Fibroblast of lung (primary cell): ENCODE results near the gene KIF26B. TPM values are rescaled to one million over a fixed set of nuclear protein-coding genes. Genes with fewer than 3 reads are reported as not detected.

Source experiments
- DNase-seq, 2 donors: peaks; one replicate each; pipeline versions ENCODE4 v3.0.0 to v3.0.0-alpha.2; 2010; ENCODE audit warnings: low read depth in 2 of 2
- H2AFZ ChIP-seq: 2 replicates; pipeline ENCODE4 v1.5.1; 2012; ENCODE audit warnings: low read length, control low read depth, inconsistent platforms
- H3K27ac ChIP-seq: 2 replicates; pipeline ENCODE4 v1.5.1; 2011; ENCODE audit warnings: low read length, control low read depth; ENCODE audit not compliant: insufficient read depth
- H3K27me3 ChIP-seq: 2 replicates; pipeline ENCODE4 v1.5.1; 2011; ENCODE audit warnings: mild to moderate bottlenecking, low read length; ENCODE audit not compliant: control insufficient read depth, insufficient read depth
- H3K36me3 ChIP-seq: 2 replicates; pipeline ENCODE4 v1.5.1; 2011; ENCODE audit warnings: low read length; ENCODE audit not compliant: control insufficient read depth, insufficient read depth
- H3K4me1 ChIP-seq: 2 replicates; pipeline ENCODE4 v1.5.1; 2011; ENCODE audit warnings: low read length; ENCODE audit not compliant: control insufficient read depth, insufficient read depth; ENCODE audit errors: extremely low read depth
- H3K4me2 ChIP-seq: 2 replicates; pipeline ENCODE4 v1.5.1; 2011; ENCODE audit warnings: low read length, control low read depth; ENCODE audit not compliant: insufficient read depth; ENCODE audit errors: extremely low read depth
- H3K4me3 ChIP-seq, 4 experiments: fragments of 200-600 bp in 1 of 4; sonication (generic) in 1 of 4; replicated peaks in 1 of 4; 2 replicates each; pipeline ENCODE4 v1.5.1; 2011 to 2016; ENCODE audit warnings: low read length in 4 of 4, low read depth in 3 of 4, mild to moderate bottlenecking in 3 of 4, control low read depth in 2 of 4, inconsistent platforms in 1 of 4, mixed read lengths in 1 of 4; ENCODE audit not compliant: insufficient read depth in 1 of 4; ENCODE audit errors: control extremely low read depth in 1 of 4
- H3K79me2 ChIP-seq: 2 replicates; pipeline ENCODE4 v1.5.1; 2012; ENCODE audit warnings: mild to moderate bottlenecking, low read length, inconsistent platforms; ENCODE audit not compliant: control insufficient read depth, insufficient read depth
- H3K9ac ChIP-seq: 2 replicates; pipeline ENCODE4 v1.5.1; 2011; ENCODE audit warnings: mild to moderate bottlenecking, low read length, control low read depth; ENCODE audit not compliant: insufficient read depth
- H3K9me3 ChIP-seq: 2 replicates; pipeline ENCODE4 v1.5.1; 2012; ENCODE audit warnings: low read depth, low read length; ENCODE audit not compliant: control insufficient read depth, insufficient read depth
- H4K20me1 ChIP-seq: 2 replicates; pipeline ENCODE4 v1.5.1; 2011; ENCODE audit warnings: low read length; ENCODE audit not compliant: control insufficient read depth, insufficient read depth; ENCODE audit errors: extremely low read depth
- EZH2 ChIP-seq: IDR thresholded peaks from 2 replicates; pipeline ENCODE4 v1.5.1; 2012; ENCODE audit warnings: low read length, control low read depth, mild to moderate bottlenecking; ENCODE audit errors: missing control alignments
- polyA plus RNA-seq, 2 donors: library from polyadenylated mRNA; depleted of rRNA in 1 of 2; stranded (reverse) in 1 of 2; unstranded in 1 of 2; fragments of >200 nt; gene quantifications; 2 replicates each; pipeline ENCODE4 v1.2.1, GENCODE V29; 2011 to 2012; ENCODE audit warnings: missing spikeins in 1 of 2
- total RNA-seq: library from RNA; depleted of rRNA; stranded (reverse); fragments of >200 nt; gene quantifications from 2 replicates; pipeline ENCODE4 v1.2.1, GENCODE V29; 2014
- TF ChIP-seq, protein P1 (sequence below), 2 donors: IDR thresholded peaks in 1 of 2; conservative IDR thresholded peaks in 1 of 2; 1 replicate in 1 of 2; 2 replicates in 1 of 2; pipeline ENCODE4 v1.5.1; 2011 to 2012; ENCODE audit warnings: low read length in 2 of 2, control low read depth in 1 of 2, inconsistent platforms in 1 of 2, low read depth in 1 of 2, mild to moderate bottlenecking in 1 of 2

The KIF26B gene
- total and polyA plus RNA-seq, 2 donors (not counting 1 experiment from before 2014, with no cell fraction given): 5.3 to 6.1 TPM

DNA sequence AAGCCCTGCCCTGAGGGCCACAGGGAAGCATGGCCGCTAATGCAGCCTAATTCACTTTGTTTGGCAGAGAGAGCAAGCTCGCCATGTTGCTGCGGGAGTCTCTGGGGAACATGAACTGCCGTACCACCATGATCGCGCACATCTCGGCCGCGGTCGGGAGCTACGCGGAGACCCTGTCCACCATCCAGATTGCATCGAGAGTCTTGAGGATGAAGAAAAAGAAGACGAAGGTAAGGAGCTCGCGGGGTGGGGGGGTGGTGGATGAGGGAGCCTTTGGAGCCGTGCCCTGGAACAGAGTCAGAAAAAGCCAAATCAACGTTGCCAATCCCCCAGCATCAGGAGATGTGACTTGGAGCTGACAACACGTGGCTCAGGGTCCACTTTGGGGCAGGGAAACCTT, 529.4 kb downstream of the KIF26B start:
- DNase-seq: no peak
- Histone ChIP-seq H3K27me3 (no peaks in the 10 kb centered on the region), H3K4me1 (peaks cover 2% of the 10 kb centered on the region), H3K4me3 (no peak overlapping the region), H3K27ac (no peak overlapping the region), H3K36me3 (no peaks in the 10 kb centered on the region), H2AFZ (no peak overlapping the region), H3K79me2 (no peaks in the 10 kb centered on the region), H3K9me3 (no peaks in the 10 kb centered on the region), H4K20me1 (no peaks in the 10 kb centered on the region), H3K9ac (no peak overlapping the region), H3K4me2 (no peak overlapping the region)
- no peak for TF ChIP-seq EZH2
- TF ChIP-seq, protein P1, sequence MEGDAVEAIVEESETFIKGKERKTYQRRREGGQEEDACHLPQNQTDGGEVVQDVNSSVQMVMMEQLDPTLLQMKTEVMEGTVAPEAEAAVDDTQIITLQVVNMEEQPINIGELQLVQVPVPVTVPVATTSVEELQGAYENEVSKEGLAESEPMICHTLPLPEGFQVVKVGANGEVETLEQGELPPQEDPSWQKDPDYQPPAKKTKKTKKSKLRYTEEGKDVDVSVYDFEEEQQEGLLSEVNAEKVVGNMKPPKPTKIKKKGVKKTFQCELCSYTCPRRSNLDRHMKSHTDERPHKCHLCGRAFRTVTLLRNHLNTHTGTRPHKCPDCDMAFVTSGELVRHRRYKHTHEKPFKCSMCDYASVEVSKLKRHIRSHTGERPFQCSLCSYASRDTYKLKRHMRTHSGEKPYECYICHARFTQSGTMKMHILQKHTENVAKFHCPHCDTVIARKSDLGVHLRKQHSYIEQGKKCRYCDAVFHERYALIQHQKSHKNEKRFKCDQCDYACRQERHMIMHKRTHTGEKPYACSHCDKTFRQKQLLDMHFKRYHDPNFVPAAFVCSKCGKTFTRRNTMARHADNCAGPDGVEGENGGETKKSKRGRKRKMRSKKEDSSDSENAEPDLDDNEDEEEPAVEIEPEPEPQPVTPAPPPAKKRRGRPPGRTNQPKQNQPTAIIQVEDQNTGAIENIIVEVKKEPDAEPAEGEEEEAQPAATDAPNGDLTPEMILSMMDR (conservative IDR thresholded peaks at IDR 0.05 in 1 of 2, IDR thresholded peaks at IDR 0.05 in 1 of 2; ENCODE audit: low read depth in 1 of 2, low read length in 2 of 2): no peak

DNA sequence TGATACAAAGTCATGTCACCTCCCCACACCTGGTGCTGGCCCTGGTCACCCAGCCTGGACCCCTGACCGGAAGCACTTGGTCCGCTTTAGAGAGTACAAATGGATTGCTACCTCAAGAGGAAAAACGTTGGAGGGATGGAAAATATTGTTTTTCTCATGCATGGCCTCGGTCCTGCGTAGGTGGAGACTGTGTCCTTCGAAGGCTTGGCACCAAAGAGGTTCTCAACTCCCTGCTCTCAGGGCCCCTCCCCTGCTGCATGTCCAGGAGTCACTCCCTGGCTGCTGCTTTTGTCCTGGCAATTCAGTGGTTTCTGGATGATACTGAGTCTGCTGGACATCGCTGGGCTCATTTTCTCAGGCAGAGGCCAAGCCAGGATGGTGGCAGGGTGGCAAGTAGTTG, 529.8 kb downstream of the KIF26B start:
- Histone ChIP-seq H3K4me2 (no peak overlapping the region), H3K4me1 (peaks cover 2% of the 10 kb centered on the region), H3K27ac (no peak overlapping the region), H3K9ac (no peak overlapping the region), H4K20me1 (no peaks in the 10 kb centered on the region), H3K27me3 (no peaks in the 10 kb centered on the region), H3K9me3 (no peaks in the 10 kb centered on the region), H3K79me2 (no peaks in the 10 kb centered on the region), H2AFZ (no peak overlapping the region), H3K36me3 (no peaks in the 10 kb centered on the region), H3K4me3 (no peak overlapping the region)
- TF ChIP-seq, protein P1 (conservative IDR thresholded peaks at IDR 0.05 in 1 of 2, IDR thresholded peaks at IDR 0.05 in 1 of 2; ENCODE audit: low read depth in 1 of 2, low read length in 2 of 2): no peak
- TF ChIP-seq EZH2: no peak
- no peak for DNase-seq

DNA sequence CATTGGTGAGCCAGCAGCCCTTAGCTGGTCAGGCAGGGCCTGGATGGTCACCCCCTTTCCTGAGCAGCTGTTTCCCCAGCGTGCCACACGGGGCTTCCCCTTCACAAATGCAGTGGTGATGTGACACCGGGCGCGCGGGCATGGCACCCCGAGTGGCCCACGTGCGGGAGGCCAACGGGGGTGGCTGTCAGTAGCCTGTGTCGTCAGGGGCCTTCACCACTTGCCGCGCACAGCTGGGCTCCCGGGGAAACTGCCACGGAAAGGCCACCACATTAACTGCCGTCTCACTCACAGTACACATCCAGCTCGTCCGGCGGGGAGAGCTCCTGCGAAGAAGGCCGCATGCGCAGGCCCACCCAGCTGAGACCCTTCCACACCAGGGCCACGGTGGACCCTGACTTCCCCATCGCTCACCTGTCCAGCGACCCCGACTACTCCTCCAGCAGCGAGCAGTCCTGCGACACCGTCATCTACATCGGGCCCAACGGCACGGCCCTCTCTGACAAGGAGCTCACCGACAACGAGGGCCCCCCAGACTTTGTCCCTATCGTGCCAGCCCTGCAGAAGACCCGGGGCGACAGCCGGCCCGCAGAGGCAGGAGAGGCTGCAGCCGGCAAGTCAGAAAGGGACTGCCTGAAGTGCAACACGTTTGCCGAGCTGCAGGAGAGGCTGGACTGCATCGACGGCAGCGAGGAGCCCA, 530.5 kb downstream of the KIF26B start:
- Histone ChIP-seq H3K4me2 (no peak overlapping the region), H3K4me3 (no peak overlapping the region), H3K27ac (no peak overlapping the region), H3K4me1 (peaks cover 2% of the 10 kb centered on the region), H3K36me3 (no peaks in the 10 kb centered on the region), H3K27me3 (no peaks in the 10 kb centered on the region), H2AFZ (no peak overlapping the region), H4K20me1 (no peaks in the 10 kb centered on the region), H3K79me2 (no peaks in the 10 kb centered on the region), H3K9me3 (no peaks in the 10 kb centered on the region), H3K9ac (no peak overlapping the region)
- DNase-seq: no peak
- TF ChIP-seq, protein P1 (conservative IDR thresholded peaks at IDR 0.05 in 1 of 2, IDR thresholded peaks at IDR 0.05 in 1 of 2; ENCODE audit: low read depth in 1 of 2, low read length in 2 of 2): no peak
